Stomach (tissue), 9 donors: ENCODE data around the gene ZMYND12. TPM values are rescaled to one million over a fixed set of nuclear protein-coding genes. Genes with fewer than 3 reads are reported as not detected.

Experiments used
- DNase-seq, 2 donors: peaks; one replicate each; pipeline versions ENCODE4 v3.0.0 to v3.0.0-alpha.2; 2013 to 2019
- H3K27ac ChIP-seq, 5 donors: fragments of 200-600 bp in 4 of 5; sonication (generic) in 4 of 5; one replicate each; pipeline ENCODE4 v1.5.1; 2013 to 2019; ENCODE audit warnings: mild to moderate bottlenecking in 1 of 5, moderate library complexity in 1 of 5
- H3K27me3 ChIP-seq, 3 donors: fragments of 200-600 bp; sonication (generic); one replicate each; pipeline ENCODE4 v1.5.1; 2017 to 2019; ENCODE audit warnings: mixed run types in 1 of 3
- H3K36me3 ChIP-seq, 4 donors: fragments of 200-600 bp; sonication (generic); 1 replicate in 3 of 4; 2 replicates in 1 of 4; pipeline ENCODE4 v1.5.1; 2016 to 2019
- H3K4me1 ChIP-seq, 4 donors: fragments of 200-600 bp; sonication (generic); one replicate each; pipeline ENCODE4 v1.5.1; 2016 to 2019
- H3K4me3 ChIP-seq, 4 donors: fragments of 200-600 bp; sonication (generic) in 3 of 4; one replicate each; pipeline ENCODE4 v1.5.1; 2016 to 2019; ENCODE audit warnings: mild to moderate bottlenecking in 1 of 4
- H3K9me3 ChIP-seq, 4 donors: fragments of 200-600 bp; sonication (generic); one replicate each; pipeline ENCODE4 v1.5.1; 2016 to 2019
- EP300 ChIP-seq: sonication (generic); formaldehyde crosslinking; IDR thresholded peaks from one replicate; pipeline ENCODE4 v1.6.1; 2017; ENCODE audit warnings: antibody characterized with exemption
- POLR2A ChIP-seq, 4 donors: fragments of 450-650 bp; IDR thresholded peaks; one replicate each; pipeline ENCODE4 v1.6.1; 2016; ENCODE audit warnings: antibody characterized with exemption in 4 of 4, control low read depth in 2 of 4, mild to moderate bottlenecking in 1 of 4, moderate library complexity in 1 of 4
- POLR2AphosphoS5 ChIP-seq, 3 donors: sonication (generic); formaldehyde crosslinking; IDR thresholded peaks; one replicate each; pipeline ENCODE4 v1.6.1; 2016; ENCODE audit warnings: antibody characterized with exemption in 3 of 3
- WGBS, 5 donors: extraction: QIAGEN DNeasy Blood & Tissue Kit in 3 of 5; methylation state at CpG; one replicate each; pipeline versions ENCODE4 v1.1.5 to v1.1.7; 2013 to 2018; 5-methylcytosine and 5-hydroxymethylcytosine counted together
- intact Hi-C: fragments of 100-400 bp; cut with DNase I; formaldehyde crosslinking; loops from one replicate; pipeline ENCODE4 v1.15.1; 2023; ENCODE audit warnings: low total_unique reads
- polyA plus RNA-seq, 3 donors: library from polyadenylated mRNA; stranded (reverse); fragments of 200-250 nt; gene quantifications; one replicate each; pipeline ENCODE4 v1.2.3, GENCODE V29; 2013
- total RNA-seq, 5 donors: library from RNA; depleted of rRNA; stranded (reverse); fragments of >200 nt; gene quantifications; one replicate each; pipeline versions ENCODE4 v1.1.0 to v1.2.3, GENCODE V29; 2014 to 2016
- TF ChIP-seq, protein P1 (sequence below), 7 experiments: fragments of 450-650 bp in 4 of 7; fragments of 200-600 bp in 3 of 7; sonication (generic) in 3 of 7; IDR thresholded peaks; one replicate each; pipeline ENCODE4 v1.5.1; 2016 to 2019; ENCODE audit warnings: antibody characterized with exemption in 7 of 7, control low read depth in 2 of 7, mild to moderate bottlenecking in 1 of 7
- donor health status: healthy with polysubstance abuse.
- donor health status: Bipolar disorder and iron deficiency.
- donor health status: healthy.

The ZMYND12 gene
- total and polyA plus RNA-seq, 8 donors: 0.18 to 245 (median 1.9) TPM; not detected in 2

- Histone ChIP-seq H3K4me1 (no peaks in the 10 kb centered on the region), H3K4me3 (no peak overlapping the region), H3K9me3 (no peaks in the 10 kb centered on the region), H3K36me3 (no peaks in the 10 kb centered on the region), H3K27ac (no peak overlapping the region), H3K27me3 (no peaks in the 10 kb centered on the region)
- TF ChIP-seq, protein P1, sequence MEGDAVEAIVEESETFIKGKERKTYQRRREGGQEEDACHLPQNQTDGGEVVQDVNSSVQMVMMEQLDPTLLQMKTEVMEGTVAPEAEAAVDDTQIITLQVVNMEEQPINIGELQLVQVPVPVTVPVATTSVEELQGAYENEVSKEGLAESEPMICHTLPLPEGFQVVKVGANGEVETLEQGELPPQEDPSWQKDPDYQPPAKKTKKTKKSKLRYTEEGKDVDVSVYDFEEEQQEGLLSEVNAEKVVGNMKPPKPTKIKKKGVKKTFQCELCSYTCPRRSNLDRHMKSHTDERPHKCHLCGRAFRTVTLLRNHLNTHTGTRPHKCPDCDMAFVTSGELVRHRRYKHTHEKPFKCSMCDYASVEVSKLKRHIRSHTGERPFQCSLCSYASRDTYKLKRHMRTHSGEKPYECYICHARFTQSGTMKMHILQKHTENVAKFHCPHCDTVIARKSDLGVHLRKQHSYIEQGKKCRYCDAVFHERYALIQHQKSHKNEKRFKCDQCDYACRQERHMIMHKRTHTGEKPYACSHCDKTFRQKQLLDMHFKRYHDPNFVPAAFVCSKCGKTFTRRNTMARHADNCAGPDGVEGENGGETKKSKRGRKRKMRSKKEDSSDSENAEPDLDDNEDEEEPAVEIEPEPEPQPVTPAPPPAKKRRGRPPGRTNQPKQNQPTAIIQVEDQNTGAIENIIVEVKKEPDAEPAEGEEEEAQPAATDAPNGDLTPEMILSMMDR (IDR thresholded peaks at IDR 0.05): no peak
- TF ChIP-seq EP300: no peak
- DNase-seq: no peak
- 93 to 94% (median 94%) methylated on average over 4 of the region's 4 CpGs for WGBS, 5 donors
- intact Hi-C loops: no loop called here
These were observed 23.1 kb downstream of the ZMYND12 start for GRCh38 chr1:42432714-42433113.

GRCh38 chr1:42431514-42431913 is 24.3 kb downstream of the ZMYND12 start:
- 61 to 76% (median 67%) methylated on average over 3 of the region's 3 CpGs for WGBS, 5 donors
- H3K27me3 ChIP-seq: no peaks in the 10 kb centered on the region
- no peak overlapping the region for H3K27ac ChIP-seq
- DNase-seq: peak in 1 of 2 donors; percentile 35
- H3K36me3 ChIP-seq: no peaks in the 10 kb centered on the region
- no peak overlapping the region for H3K4me3 ChIP-seq
- intact Hi-C loops: no loop called here
- no peaks in the 10 kb centered on the region for H3K9me3 ChIP-seq
- H3K4me1 ChIP-seq: no peaks in the 10 kb centered on the region
- TF ChIP-seq POLR2AphosphoS5 (IDR thresholded peaks at IDR 0.05) (no peak), POLR2A (IDR thresholded peaks at IDR 0.05) (no peak), EP300 (no peak)
- TF ChIP-seq, protein P1 (IDR thresholded peaks at IDR 0.05): no peak

GRCh38 chr1:42430286-42431135 is 25.3 kb downstream of the ZMYND12 start:
- H3K4me1 ChIP-seq: no peaks in the 10 kb centered on the region
- intact Hi-C loops: no loop called here
- WGBS, 5 donors: 71 to 85% (median 77%) methylated on average over 3 of the region's 3 CpGs
- no peak for DNase-seq
- TF ChIP-seq POLR2AphosphoS5 (IDR thresholded peaks at IDR 0.05): no peak
- no peaks in the 10 kb centered on the region for H3K36me3 ChIP-seq
- no peaks in the 10 kb centered on the region for H3K9me3 ChIP-seq
- no peak overlapping the region for H3K4me3 ChIP-seq
- H3K27me3 ChIP-seq: no peaks in the 10 kb centered on the region
- no peak overlapping the region for H3K27ac ChIP-seq

DNA sequence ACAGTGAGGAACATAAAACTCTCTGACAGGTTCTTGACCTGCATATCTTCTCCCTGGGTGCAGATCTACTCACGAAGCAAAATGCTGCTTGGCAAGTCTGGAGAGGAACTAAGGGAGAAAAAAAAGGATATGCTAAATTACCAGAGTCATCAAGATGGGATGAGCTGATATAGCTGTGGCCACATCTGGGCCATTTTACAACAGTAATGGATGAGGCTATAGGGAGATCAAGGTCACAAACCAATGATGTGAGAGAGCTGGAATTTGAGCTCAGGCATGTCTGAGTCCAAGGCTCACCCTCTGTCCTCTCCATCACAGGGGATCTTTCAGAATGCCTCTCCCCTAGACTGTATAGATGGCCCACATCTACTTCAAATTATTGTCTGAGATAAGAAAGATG is 26.2 kb downstream of the ZMYND12 start:
- DNase-seq: no peak
- Histone ChIP-seq H3K9me3 (no peaks in the 10 kb centered on the region), H3K4me1 (no peaks in the 10 kb centered on the region), H3K4me3 (no peak overlapping the region), H3K36me3 (no peaks in the 10 kb centered on the region), H3K27me3 (no peaks in the 10 kb centered on the region), H3K27ac (no peak overlapping the region)
- intact Hi-C loops: no loop called here
- TF ChIP-seq POLR2AphosphoS5 (IDR thresholded peaks at IDR 0.05) (no peak), EP300 (no peak), POLR2A (IDR thresholded peaks at IDR 0.05) (no peak)
- TF ChIP-seq, protein P1 (IDR thresholded peaks at IDR 0.05): no peak
- 76 to 91% (median 83%) methylated on average over 1 of the region's 1 CpG for WGBS, 5 donors

DNA sequence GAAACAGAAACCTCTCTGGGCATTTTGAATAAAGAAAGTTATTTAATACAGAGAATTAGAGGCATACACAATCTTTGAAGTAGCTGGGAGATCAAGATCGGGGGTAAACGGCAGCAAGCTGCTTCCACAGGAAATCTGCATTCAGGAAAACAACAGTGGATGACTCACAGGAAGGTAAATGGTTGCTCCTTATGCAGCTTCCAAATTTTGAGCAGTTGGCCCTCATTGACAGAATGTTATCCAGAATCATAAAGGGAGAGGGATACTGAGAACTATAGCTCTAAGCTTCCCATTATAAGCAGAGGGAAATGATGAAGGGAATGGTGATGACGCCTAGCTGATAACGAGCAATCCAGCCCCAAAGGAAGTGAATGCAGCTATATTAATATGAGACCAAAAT is 28.6 kb downstream of the ZMYND12 start:
- no peaks in the 10 kb centered on the region for H3K9me3 ChIP-seq
- H3K27ac ChIP-seq: no peak overlapping the region
- no peak for TF ChIP-seq POLR2AphosphoS5 (IDR thresholded peaks at IDR 0.05)
- TF ChIP-seq, protein P1 (IDR thresholded peaks at IDR 0.05): no peak
- H3K36me3 ChIP-seq: no peaks in the 10 kb centered on the region
- H3K4me3 ChIP-seq: no peak overlapping the region
- 78 to 92% (median 81%) methylated on average over 4 of the region's 4 CpGs for WGBS, 5 donors
- no peaks in the 10 kb centered on the region for H3K27me3 ChIP-seq
- no peak for DNase-seq
- peaks cover 0 to 7% (median 0%) of the 10 kb centered on the region in 4 donors for H3K4me1 ChIP-seq
- intact Hi-C loops: no loop called here
